WERI-Rb-1 (cell line): Measurements from ENCODE around the gene IGSF3.

ENCODE experiments used
- DNase-seq: peaks from one replicate; pipeline ENCODE4 v3.0.0-alpha.2; 2020
- H3K27ac ChIP-seq: fragments of 250-450 bp; sonication (Bioruptor Pico); 2 replicates; pipeline ENCODE4 v1.5.1; 2020; ENCODE audit warnings: mild to moderate bottlenecking, moderate library complexity
- H3K27me3 ChIP-seq: fragments of 250-450 bp; sonication (Bioruptor Pico); 2 replicates; pipeline ENCODE4 v1.5.1; 2021; ENCODE audit warnings: mild to moderate bottlenecking, low read depth, moderate library complexity; ENCODE audit not compliant: insufficient read depth, severe bottlenecking
- H3K36me3 ChIP-seq: fragments of 250-450 bp; sonication (Bioruptor Pico); 2 replicates; pipeline ENCODE4 v1.5.1; 2020; ENCODE audit warnings: mild to moderate bottlenecking, moderate library complexity
- H3K4me3 ChIP-seq: 2 replicates; pipeline ENCODE4 v1.5.1; 2011; ENCODE audit warnings: low read depth, mild to moderate bottlenecking, control low read depth, low read length
- H3K9me3 ChIP-seq: fragments of 250-450 bp; sonication (Bioruptor Pico); 2 replicates; pipeline ENCODE4 v1.5.1; 2021; ENCODE audit warnings: mild to moderate bottlenecking, moderate library complexity; ENCODE audit not compliant: severe bottlenecking
- CTCF ChIP-seq: IDR thresholded peaks from 2 replicates; pipeline ENCODE4 v1.5.1; 2011; ENCODE audit warnings: low read depth, mild to moderate bottlenecking, control low read depth, inconsistent platforms, low read length

The IGSF3 gene

DNA sequence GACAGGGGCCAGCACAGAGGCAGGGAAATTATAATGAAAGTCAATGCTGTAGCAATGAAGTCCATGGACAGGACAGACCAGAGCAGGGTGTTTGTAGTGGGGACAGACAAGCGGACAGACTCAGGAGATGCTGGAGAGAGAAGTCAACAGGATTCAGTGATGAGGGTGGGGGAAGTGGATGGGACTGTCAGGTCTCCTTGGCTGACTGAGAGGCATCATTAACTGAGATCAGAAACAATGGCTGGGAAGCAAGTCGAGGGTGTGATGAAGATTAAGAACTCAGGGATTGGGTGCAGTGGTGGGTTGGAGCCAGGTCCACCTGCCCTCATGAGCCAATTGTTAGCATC, 122.2 kb downstream of the IGSF3 start:
- no peak for DNase-seq
- no peaks in the 10 kb centered on the region for H3K27me3 ChIP-seq
- no peaks in the 10 kb centered on the region for H3K9me3 ChIP-seq
- H3K36me3 ChIP-seq = no peaks in the 10 kb centered on the region; the same call in 1 of the 2 replicates
- no peak overlapping the region for H3K27ac ChIP-seq
- no peak overlapping the region for H3K4me3 ChIP-seq
- TF ChIP-seq CTCF = no peak

GRCh38 chr1:116544588-116545358, 122.8 kb downstream of the IGSF3 start:
- no peak overlapping the region for H3K27ac ChIP-seq
- no peaks in the 10 kb centered on the region; the same call in 1 of the 2 replicates for H3K36me3 ChIP-seq
- no peaks in the 10 kb centered on the region for H3K27me3 ChIP-seq
- H3K4me3 ChIP-seq = no peak overlapping the region
- no peak for TF ChIP-seq CTCF
- no peaks in the 10 kb centered on the region for H3K9me3 ChIP-seq
- DNase-seq = no peak

GRCh38 chr1:116540088-116540487, 127.4 kb downstream of the IGSF3 start:
- TF ChIP-seq CTCF = no peak
- DNase-seq = no peak
- H3K9me3 ChIP-seq = no peaks in the 10 kb centered on the region
- no peaks in the 10 kb centered on the region for H3K27me3 ChIP-seq
- H3K4me3 ChIP-seq = no peak overlapping the region
- H3K27ac ChIP-seq = no peak overlapping the region
- no peaks in the 10 kb centered on the region; the same call in 1 of the 2 replicates for H3K36me3 ChIP-seq

- Histone ChIP-seq H3K36me3 (no peaks in the 10 kb centered on the region), H3K27ac (peak overlapping the region; percentile 36)
- peak; percentile 41 for DNase-seq
These were observed 129.0 kb downstream of the IGSF3 start for GRCh38 chr1:116538544-116538943.

GRCh38 chr1:116537898-116538297, 129.6 kb downstream of the IGSF3 start:
- Histone ChIP-seq H3K4me3 (no peak overlapping the region), H3K27me3 (no peaks in the 10 kb centered on the region), H3K9me3 (peaks cover 2% of the 10 kb centered on the region), H3K36me3 (0 out of 2 replicates have a peak, but pooled peaks cover 4% of the 10 kb centered on the region), H3K27ac (no peak overlapping the region)
- DNase-seq = no peak
- TF ChIP-seq CTCF = no peak

More at GRCh38 chr1:116538544-116538943, 129.0 kb downstream of the IGSF3 start:
- Histone ChIP-seq H3K4me3 (no peak overlapping the region), H3K9me3 (peaks cover 2% of the 10 kb centered on the region), H3K27me3 (no peaks in the 10 kb centered on the region)
- TF ChIP-seq CTCF = no peak
